Activated CD8-positive, alpha-beta memory T cell treated with anti-CD3 and anti-CD28 coated beads for 36 hours (primary cell): Measurements from ENCODE around the gene POLRMT. TPM values are rescaled to one million over a fixed set of nuclear protein-coding genes. Genes with fewer than 3 reads are reported as not detected.

Experiments
- CTCF ChIA-PET: fragments of 350-600 bp; sonication (Branson Sonifier 250); formaldehyde crosslinking; loops from one replicate; lab custom pipeline; 2021; ENCODE audit warnings: antibody characterized with exemption; lab: Charles Lee
- POLR2A ChIA-PET: fragments of 350-600 bp; sonication (Branson Sonifier 250); formaldehyde crosslinking; loops from one replicate; lab custom pipeline; 2021; ENCODE audit warnings: antibody characterized with exemption; lab: Charles Lee
- total RNA-seq, 2 experiments: library from RNA; stranded (reverse); gene quantifications; one replicate each; pipeline ENCODE4 v1.2.3, GENCODE V29; 2021

POLRMT gene
- total RNA-seq, 2 experiments from 2014 or later = 79.9 to 81.1 TPM

GRCh38 chr19:620166-620862, 13.0 kb downstream of the POLRMT start:
- CTCF ChIA-PET = interaction anchor here (0.9 kb wide), 1 partner anchor 36 kb away, joined by 3 read pairs; no protein-coding TSS in a partner anchor
- POLR2A ChIA-PET = no interaction called here

GRCh38 chr19:619286-620002, 13.9 kb downstream of the POLRMT start:
- ChIA-PET CTCF (no interaction called here), POLR2A (no interaction called here)

- ChIA-PET CTCF (no interaction called here), POLR2A (no interaction called here)
Measured at GRCh38 chr19:618674-619285, 14.6 kb downstream of the POLRMT start.

- ChIA-PET CTCF (interaction anchor here (1.8 kb wide), 1 partner anchor 12 kb away, joined by 5 read pairs; no protein-coding TSS in a partner anchor), POLR2A (no interaction called here)
Measured at GRCh38 chr19:618247-618619, 15.1 kb downstream of the POLRMT start.

GRCh38 chr19:617551-618246, 15.6 kb downstream of the POLRMT start:
- POLR2A ChIA-PET = no interaction called here
- CTCF ChIA-PET = interaction anchor here (1.8 kb wide), 1 partner anchor 11 kb away, joined by 5 read pairs; no protein-coding TSS in a partner anchor

- ChIA-PET CTCF (interaction anchor here (1.8 kb wide), 1 partner anchor 11 kb away, joined by 5 read pairs; no protein-coding TSS in a partner anchor), POLR2A (no interaction called here)
Measured at GRCh38 chr19:616747-617526, 16.4 kb downstream of the POLRMT start.

GRCh38 chr19:616062-616700, 17.2 kb downstream of the POLRMT start:
- CTCF ChIA-PET = no interaction called here

GRCh38 chr19:615619-616018, 17.7 kb downstream of the POLRMT start:
- ChIA-PET CTCF (no interaction called here), POLR2A (no interaction called here)

More at GRCh38 chr19:616062-616700, 17.2 kb downstream of the POLRMT start:
- POLR2A ChIA-PET = no interaction called here

- POLR2A ChIA-PET = no interaction called here
- CTCF ChIA-PET = interaction anchor here (1.3 kb wide), 1 partner anchor 16 kb away, joined by 3 read pairs; no protein-coding TSS in a partner anchor
Measured at GRCh38 chr19:613732-614567, 19.4 kb downstream of the POLRMT start.

GRCh38 chr19:612941-613340, 20.4 kb downstream of the POLRMT start:
- ChIA-PET POLR2A (no interaction called here), CTCF (interaction anchor here (0.6 to 2.6 kb wide), 4 partner anchors 17 to 102 kb away, joined by 3 to 10 read pairs (median 3); no protein-coding TSS in a partner anchor)

GRCh38 chr19:611481-611868, 21.9 kb downstream of the POLRMT start:
- ChIA-PET CTCF (interaction anchor here (0.6 to 2.6 kb wide), 5 partner anchors 26 to 101 kb away, joined by 3 to 10 read pairs (median 4); no protein-coding TSS in a partner anchor), POLR2A (interaction anchor here (0.7 to 1.6 kb wide), 3 partner anchors 22 to 80 kb away, joined by 4 to 7 read pairs (median 5); partner anchors contain the start of genes CDC34 and POLRMT)

GRCh38 chr19:610801-611480, 22.4 kb downstream of the POLRMT start:
- ChIA-PET CTCF (interaction anchor here (0.9 to 2.6 kb wide), 4 partner anchors 27 to 100 kb away, joined by 3 to 10 read pairs (median 4); no protein-coding TSS in a partner anchor), POLR2A (interaction anchor here (0.7 to 1.6 kb wide), 4 partner anchors 23 to 100 kb away, joined by 4 to 7 read pairs (median 5); partner anchors contain the start of genes CDC34 and POLRMT)

- ChIA-PET CTCF (interaction anchor here (1.1 kb wide), 1 partner anchor 39 kb away, joined by 3 read pairs; no protein-coding TSS in a partner anchor), POLR2A (interaction anchor here (1.0 kb wide), 1 partner anchor 100 kb away, joined by 5 read pairs; no protein-coding TSS in a partner anchor)
Measured at GRCh38 chr19:610071-610800, 23.1 kb downstream of the POLRMT start.

- POLR2A ChIA-PET = no interaction called here
- CTCF ChIA-PET = no interaction called here
Measured at GRCh38 chr19:609004-609346, 24.4 kb downstream of the POLRMT start.

- ChIA-PET CTCF (interaction anchor here (1.8 kb wide), 1 partner anchor 10 kb away, joined by 4 read pairs; no protein-coding TSS in a partner anchor), POLR2A (no interaction called here)
Measured at GRCh38 chr19:608155-609003, 25.0 kb downstream of the POLRMT start.
